ENCODE measurements around the gene SLC37A1.

Gene SLC37A1

DNA sequence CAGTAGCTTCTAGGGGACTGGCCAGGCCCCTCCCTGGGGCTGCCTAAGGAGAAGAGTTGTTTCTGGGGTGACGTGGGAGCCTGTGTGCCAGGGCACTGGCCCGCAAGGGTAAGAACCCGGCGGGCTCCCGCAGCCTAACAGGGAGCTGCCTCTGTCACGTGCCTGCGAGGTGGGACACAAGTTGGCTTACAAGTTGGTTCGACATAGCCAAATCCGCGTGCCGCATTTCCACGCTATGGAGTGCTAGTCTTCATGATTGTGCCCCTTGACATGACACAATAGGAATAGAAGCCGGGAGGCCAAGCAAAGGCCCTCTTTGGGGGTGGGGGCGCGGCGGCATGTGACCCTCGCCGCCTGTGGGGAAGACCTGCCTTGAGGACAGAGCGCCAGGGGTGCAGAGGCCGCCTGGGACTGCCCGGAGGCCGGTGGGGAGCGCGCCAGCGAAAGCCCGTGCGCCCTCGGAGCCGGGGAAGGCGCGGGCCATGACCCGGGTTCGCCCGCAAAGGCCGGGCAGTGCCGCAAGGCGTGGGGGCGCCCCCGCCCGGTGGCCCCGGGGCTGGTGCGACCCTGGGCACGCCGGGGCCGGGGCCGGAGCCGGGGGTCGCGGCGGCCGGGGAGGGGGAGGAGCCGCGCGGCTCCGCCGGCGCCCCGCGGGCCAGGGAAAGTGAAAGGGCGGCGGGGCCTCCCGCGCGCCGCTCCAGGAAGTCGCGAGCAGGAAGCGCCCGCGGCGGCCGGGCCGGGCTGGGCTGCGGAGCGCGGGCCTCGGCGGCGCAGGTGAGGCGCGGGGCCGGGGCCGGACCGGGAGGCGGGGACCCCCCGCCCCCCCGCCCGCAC lies at the start of gene SLC37A1:
Gene SLC37A1, plus strand, starts transcription at position 702 of the 834 bp plus-strand sequence. CDS start 4,603 bp downstream, outside the sequence.
- Histone ChIP-seq H3K4me1 (ENCODE audit: control insufficient read depth in 1 of 2, insufficient read depth in 1 of 2, low read depth in 1 of 2, low read length in 1 of 2) (peaks cover 17 to 21% of the 10 kb centered on the region in 2 experiments), H3K36me3 (peaks cover 12% of the 10 kb centered on the region), H3K27me3 (no peaks in the 10 kb centered on the region), H3K9me3 (no peaks in the 10 kb centered on the region), H3K4me3 (ENCODE audit: low read depth in 1 of 2, low read length in 1 of 2) (peak within 1 kb of the TSS; percentile 84 to 95), H3K27ac (peak within 1 kb of the TSS; percentile 50)
- TF ChIP-seq, protein P1, sequence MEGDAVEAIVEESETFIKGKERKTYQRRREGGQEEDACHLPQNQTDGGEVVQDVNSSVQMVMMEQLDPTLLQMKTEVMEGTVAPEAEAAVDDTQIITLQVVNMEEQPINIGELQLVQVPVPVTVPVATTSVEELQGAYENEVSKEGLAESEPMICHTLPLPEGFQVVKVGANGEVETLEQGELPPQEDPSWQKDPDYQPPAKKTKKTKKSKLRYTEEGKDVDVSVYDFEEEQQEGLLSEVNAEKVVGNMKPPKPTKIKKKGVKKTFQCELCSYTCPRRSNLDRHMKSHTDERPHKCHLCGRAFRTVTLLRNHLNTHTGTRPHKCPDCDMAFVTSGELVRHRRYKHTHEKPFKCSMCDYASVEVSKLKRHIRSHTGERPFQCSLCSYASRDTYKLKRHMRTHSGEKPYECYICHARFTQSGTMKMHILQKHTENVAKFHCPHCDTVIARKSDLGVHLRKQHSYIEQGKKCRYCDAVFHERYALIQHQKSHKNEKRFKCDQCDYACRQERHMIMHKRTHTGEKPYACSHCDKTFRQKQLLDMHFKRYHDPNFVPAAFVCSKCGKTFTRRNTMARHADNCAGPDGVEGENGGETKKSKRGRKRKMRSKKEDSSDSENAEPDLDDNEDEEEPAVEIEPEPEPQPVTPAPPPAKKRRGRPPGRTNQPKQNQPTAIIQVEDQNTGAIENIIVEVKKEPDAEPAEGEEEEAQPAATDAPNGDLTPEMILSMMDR (IDR thresholded peaks at IDR 0.05): no peak

DNA sequence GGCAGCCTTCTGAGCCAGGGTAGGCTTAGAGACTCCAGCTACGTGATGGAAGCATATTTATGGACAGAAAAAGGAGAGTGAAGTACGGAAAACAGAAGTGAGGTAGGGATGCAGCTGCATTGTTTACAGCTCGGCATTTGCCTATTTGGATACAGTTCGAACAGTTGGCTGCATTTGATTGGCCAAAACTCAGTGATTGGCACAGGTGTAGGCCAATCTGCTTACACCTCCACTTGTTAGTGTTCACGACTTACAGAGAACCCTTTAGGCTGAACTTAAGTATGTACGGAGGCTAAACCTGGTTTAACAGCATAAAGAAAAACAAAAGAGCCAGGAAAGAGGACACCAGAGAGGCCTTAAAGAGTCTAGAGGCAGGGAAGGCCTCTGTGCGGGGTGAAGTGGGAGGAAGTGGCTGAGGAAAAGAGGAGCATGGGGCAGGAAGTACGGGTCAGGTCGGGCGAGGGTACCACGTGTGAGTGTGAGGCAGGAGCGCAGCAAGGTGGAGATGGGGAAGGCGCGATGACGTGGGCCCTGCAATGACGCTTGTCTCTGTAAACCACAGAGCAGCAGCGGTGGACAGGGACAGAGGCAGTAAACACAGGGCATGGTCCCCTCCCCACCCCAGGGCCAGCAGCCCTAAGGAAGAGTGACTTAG lies 49.7 kb upstream of the SLC37A1 start:
- H3K9me3 ChIP-seq: no peaks in the 10 kb centered on the region
- H3K27ac ChIP-seq: peak overlapping the region; percentile 76
- H3K27me3 ChIP-seq: no peaks in the 10 kb centered on the region
- TF ChIP-seq, protein P1 (IDR thresholded peaks at IDR 0.05): no peak
- H3K4me1 ChIP-seq (ENCODE audit: control insufficient read depth in 1 of 2, insufficient read depth in 1 of 2, low read depth in 1 of 2, low read length in 1 of 2): peaks cover 17 to 23% of the 10 kb centered on the region in 2 experiments
- peak overlapping the region; percentile 42 to 45 for H3K4me3 ChIP-seq (ENCODE audit: low read depth in 1 of 2, low read length in 1 of 2)
- H3K36me3 ChIP-seq: no peaks in the 10 kb centered on the region

DNA sequence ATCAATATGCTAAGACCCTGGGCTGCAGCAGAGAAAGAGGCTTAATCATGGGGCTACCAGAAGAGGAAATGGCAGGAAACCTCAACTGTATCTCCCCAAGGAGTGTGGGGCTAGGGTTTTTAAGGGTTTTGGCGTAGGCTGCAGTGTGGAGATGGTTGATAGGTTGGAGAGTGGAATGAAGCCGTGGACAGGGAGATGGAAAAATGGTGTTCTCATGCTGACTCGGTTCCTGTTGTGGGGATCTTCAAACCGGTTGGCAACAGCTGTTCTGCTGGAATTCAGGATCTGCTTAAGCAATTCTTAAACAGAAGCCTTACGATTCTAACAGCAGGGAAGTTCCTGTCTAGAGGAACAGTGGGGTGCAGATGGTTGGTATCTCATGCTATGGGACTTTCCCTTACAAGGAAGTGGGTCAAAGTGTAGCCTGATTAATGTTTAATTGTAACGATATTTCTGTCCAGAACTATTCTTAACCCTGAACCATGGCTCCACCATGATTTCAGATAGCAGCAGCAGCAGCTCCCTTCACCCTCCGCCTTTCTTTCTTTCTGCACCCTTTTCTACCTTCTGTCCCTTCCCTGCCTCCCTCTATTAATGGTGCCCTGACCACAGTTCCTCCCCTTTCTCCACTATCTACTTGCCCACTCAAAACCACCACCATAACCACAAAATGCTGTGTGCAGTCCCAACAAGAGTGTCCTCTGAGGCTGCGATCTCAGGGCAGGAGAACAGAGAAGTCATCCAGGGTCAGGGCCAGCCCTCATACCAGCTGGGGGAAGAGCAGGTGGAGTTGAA lies 48.4 kb upstream of the SLC37A1 start:
- TF ChIP-seq, protein P1 (IDR thresholded peaks at IDR 0.05): no peak
- Histone ChIP-seq H3K9me3 (no peaks in the 10 kb centered on the region), H3K4me1 (ENCODE audit: control insufficient read depth in 1 of 2, insufficient read depth in 1 of 2, low read depth in 1 of 2, low read length in 1 of 2) (peaks cover 17 to 23% of the 10 kb centered on the region in 2 experiments), H3K4me3 (ENCODE audit: low read depth in 1 of 2, low read length in 1 of 2) (no peak overlapping the region), H3K27me3 (no peaks in the 10 kb centered on the region), H3K36me3 (no peaks in the 10 kb centered on the region), H3K27ac (no peak overlapping the region)

DNA sequence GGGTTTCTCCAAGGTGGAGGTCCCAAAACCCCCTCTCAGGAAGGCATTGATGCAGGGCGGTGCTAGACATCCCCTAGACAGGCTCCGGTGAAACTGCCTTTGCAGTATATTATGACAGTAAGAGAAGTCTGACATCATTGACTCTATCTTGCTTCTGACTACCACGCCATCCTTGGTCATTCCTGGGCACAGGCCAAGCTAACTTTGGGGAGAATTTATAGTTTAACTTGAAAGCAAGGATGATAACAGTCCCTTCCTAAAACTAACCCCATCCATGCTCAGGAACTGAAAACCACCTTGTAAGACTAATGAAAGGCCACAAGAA lies 47.9 kb upstream of the SLC37A1 start:
- Histone ChIP-seq H3K9me3 (no peaks in the 10 kb centered on the region), H3K4me3 (ENCODE audit: low read depth in 1 of 2, low read length in 1 of 2) (no peak overlapping the region), H3K27ac (no peak overlapping the region), H3K4me1 (ENCODE audit: control insufficient read depth in 1 of 2, insufficient read depth in 1 of 2, low read depth in 1 of 2, low read length in 1 of 2) (peaks cover 17 to 23% of the 10 kb centered on the region in 2 experiments), H3K36me3 (no peaks in the 10 kb centered on the region), H3K27me3 (no peaks in the 10 kb centered on the region)
- TF ChIP-seq, protein P1 (IDR thresholded peaks at IDR 0.05): no peak

DNA sequence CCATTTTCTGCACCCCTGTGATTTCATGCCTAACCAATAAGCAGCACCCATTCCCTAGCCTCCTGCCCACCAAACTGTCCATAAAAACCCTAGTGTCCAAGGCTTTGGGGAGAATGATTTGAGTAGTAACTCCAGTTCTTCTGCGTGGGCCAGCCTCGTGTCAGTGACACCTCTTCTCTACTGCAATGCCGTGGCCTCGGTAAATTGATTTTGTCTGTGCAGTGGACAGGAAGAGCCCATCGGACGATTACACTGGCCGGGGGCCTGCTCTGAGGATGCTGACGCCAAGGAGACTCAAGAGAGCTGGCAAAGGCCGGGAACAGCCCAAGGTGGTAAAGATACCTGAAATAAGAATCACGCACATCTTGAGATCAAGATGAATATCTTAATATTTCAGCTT lies 47.0 kb upstream of the SLC37A1 start:
- peaks cover 17 to 23% of the 10 kb centered on the region in 2 experiments for H3K4me1 ChIP-seq (ENCODE audit: control insufficient read depth in 1 of 2, insufficient read depth in 1 of 2, low read depth in 1 of 2, low read length in 1 of 2)
- no peaks in the 10 kb centered on the region for H3K9me3 ChIP-seq
- H3K27ac ChIP-seq: no peak overlapping the region
- no peak overlapping the region for H3K4me3 ChIP-seq (ENCODE audit: low read depth in 1 of 2, low read length in 1 of 2)
- H3K36me3 ChIP-seq: no peaks in the 10 kb centered on the region
- TF ChIP-seq, protein P1 (IDR thresholded peaks at IDR 0.05): no peak
- no peaks in the 10 kb centered on the region for H3K27me3 ChIP-seq
